Measurements from ENCODE around the gene FADS6.

DNA sequence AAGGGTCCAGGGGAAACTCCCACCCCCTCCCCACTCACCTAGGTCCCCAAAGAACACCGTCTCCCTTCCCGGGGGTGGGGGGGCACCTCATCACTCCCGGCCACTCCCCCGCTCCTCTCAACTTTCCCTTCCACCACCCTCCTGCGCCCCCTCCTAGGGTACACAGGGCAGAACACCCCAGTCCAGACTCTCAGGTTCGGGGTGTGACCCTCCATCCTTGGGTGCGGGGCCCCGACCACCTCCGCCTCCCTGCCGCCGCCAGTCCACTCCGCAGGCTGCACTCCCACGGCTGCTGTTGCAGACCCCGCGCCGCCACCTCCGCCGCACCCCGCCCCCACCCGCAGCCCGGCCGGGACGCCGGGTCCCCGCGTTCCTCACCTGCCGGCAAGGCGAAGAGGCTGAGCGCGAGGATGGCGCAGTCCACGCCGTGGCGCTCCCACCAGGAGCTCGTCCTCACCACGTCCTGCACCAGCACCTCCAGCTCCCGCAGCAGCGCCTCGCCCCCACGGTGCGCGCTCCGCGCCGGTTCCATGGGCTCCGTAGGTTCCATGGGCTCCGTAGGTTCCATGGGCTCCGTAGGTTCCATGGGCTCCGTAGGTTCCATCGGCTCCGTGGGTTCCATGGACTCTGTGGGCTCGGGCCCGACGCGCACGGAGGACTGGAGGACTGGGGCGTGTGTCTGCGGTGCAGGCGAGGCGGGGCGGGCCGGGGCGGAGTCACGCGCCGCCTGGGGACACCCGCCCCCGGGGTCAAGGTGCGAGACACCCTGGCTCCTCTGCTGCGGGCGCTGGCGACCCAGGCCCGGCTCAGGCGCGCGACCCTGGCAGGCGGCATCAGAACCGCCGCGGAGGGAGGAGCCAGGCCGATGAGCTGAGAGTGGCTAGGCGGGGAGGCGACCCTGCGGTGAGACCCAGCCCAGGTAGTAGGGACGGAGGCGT, at the start of gene FADS6:
- TF ChIP-seq, protein P1, sequence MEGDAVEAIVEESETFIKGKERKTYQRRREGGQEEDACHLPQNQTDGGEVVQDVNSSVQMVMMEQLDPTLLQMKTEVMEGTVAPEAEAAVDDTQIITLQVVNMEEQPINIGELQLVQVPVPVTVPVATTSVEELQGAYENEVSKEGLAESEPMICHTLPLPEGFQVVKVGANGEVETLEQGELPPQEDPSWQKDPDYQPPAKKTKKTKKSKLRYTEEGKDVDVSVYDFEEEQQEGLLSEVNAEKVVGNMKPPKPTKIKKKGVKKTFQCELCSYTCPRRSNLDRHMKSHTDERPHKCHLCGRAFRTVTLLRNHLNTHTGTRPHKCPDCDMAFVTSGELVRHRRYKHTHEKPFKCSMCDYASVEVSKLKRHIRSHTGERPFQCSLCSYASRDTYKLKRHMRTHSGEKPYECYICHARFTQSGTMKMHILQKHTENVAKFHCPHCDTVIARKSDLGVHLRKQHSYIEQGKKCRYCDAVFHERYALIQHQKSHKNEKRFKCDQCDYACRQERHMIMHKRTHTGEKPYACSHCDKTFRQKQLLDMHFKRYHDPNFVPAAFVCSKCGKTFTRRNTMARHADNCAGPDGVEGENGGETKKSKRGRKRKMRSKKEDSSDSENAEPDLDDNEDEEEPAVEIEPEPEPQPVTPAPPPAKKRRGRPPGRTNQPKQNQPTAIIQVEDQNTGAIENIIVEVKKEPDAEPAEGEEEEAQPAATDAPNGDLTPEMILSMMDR (conservative IDR thresholded peaks at IDR 0.05), result no peak
- no peak for TF ChIP-seq ZFX (IDR thresholded peaks at IDR 0.05)
